Effector memory CD8-positive, alpha-beta T cell (primary cell): ENCODE data around the gene SRD5A1.
A peak's percentile ranks its signal among the peaks of the same experiment; 100 is the strongest.

ENCODE experiments used
- ATAC-seq: fragments of 150-1000 bp; cut with Tn5 transposase; replicated peaks from 2 replicates; pipeline ENCODE4 v1.10.0; 2021; ENCODE audit warnings: mild to moderate bottlenecking, moderate library complexity
- DNase-seq, 3 experiments: peaks; one replicate each; pipeline ENCODE4 v3.0.0; 2021
- H3K27ac Mint-ChIP-seq, 2 donors: one replicate each; pipeline ENCODE4 v1.8.0; 2022; ENCODE audit warnings: mild to moderate bottlenecking in 2 of 2, mixed read lengths in 2 of 2, moderate library complexity in 2 of 2
- H3K27me3 Mint-ChIP-seq, 2 donors: one replicate each; pipeline ENCODE4 v1.8.0; 2022; ENCODE audit warnings: mixed read lengths in 2 of 2
- H3K36me3 Mint-ChIP-seq: one replicate; pipeline ENCODE4 v1.8.0; 2022; ENCODE audit warnings: mild to moderate bottlenecking, moderate library complexity, mixed read lengths; ENCODE audit not compliant: insufficient read depth
- H3K4me1 Mint-ChIP-seq, 2 donors: one replicate each; pipeline ENCODE4 v1.8.0; 2022; ENCODE audit warnings: low read depth in 2 of 2, mixed read lengths in 2 of 2
- H3K4me3 Mint-ChIP-seq, 2 donors: one replicate each; pipeline ENCODE4 v1.8.0; 2022; ENCODE audit warnings: mild to moderate bottlenecking in 2 of 2, mixed read lengths in 2 of 2, moderate library complexity in 2 of 2
- H3K9me3 Mint-ChIP-seq, 2 donors: one replicate each; pipeline ENCODE4 v1.8.0; 2022; ENCODE audit warnings: mixed read lengths in 2 of 2
- total RNA-seq, 9 experiments: gene quantifications; one replicate each; lab custom pipeline; 2026; lab: John Stamatoyannopoulos, UW

Gene SRD5A1, protein sequence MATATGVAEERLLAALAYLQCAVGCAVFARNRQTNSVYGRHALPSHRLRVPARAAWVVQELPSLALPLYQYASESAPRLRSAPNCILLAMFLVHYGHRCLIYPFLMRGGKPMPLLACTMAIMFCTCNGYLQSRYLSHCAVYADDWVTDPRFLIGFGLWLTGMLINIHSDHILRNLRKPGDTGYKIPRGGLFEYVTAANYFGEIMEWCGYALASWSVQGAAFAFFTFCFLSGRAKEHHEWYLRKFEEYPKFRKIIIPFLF
- 3.4 to 18.1 (median 10.8) reads per million in 9 experiments for total RNA-seq

DNA sequence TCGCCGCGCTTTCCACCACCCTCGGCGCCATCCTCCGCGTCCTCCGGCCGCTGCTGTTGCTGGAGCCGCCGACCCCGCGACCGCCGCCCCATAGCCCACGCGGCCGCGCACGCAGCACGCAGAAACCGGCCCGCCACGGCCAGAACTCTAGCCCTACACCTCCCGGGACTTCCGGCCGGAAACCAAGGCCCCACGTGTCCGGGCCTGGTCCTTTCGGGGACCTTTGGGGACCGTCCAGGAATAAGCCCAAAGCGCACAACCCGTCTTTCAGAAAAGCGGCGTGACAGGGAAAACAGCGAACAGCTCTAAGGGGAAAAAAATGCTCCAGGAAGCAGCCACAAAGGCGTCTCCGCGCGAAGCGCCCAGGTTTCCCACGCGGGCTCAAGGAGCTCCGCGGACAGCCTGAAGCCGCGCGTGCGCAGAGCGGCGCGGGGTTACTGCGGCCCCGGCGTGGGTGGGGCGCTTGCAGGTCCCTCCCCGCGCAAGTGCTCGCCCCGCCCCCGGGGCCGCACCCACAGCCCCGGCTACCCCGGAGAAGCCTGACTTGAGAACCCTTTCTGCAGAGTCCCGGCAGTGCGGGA is at the start of gene SRD5A1, which contains the start of gene NSUN2:
SRD5A1 (plus strand) TSS at position 553 of the 581 bp plus-strand sequence. CDS start 137 bp downstream, outside the sequence.
NSUN2 (minus strand) TSS at position 157 of the 581 bp plus-strand sequence; CDS start at position 92, 65 bp downstream.
- DNase-seq = peak; percentile 87 to 93 (median 90)
- peaks cover 40 to 42% of the 10 kb centered on the region in 2 donors for H3K4me1 Mint-ChIP-seq
- H3K27ac Mint-ChIP-seq = peak within 1 kb of the TSS; percentile 97 to 98
- peak; percentile 83 for ATAC-seq
- H3K36me3 Mint-ChIP-seq = peaks cover 40% of the 10 kb centered on the region
- no peaks in the 10 kb centered on the region for H3K27me3 Mint-ChIP-seq
- H3K4me3 Mint-ChIP-seq = peak within 1 kb of the TSS; percentile 93
- H3K9me3 Mint-ChIP-seq = no peaks in the 10 kb centered on the region

DNA sequence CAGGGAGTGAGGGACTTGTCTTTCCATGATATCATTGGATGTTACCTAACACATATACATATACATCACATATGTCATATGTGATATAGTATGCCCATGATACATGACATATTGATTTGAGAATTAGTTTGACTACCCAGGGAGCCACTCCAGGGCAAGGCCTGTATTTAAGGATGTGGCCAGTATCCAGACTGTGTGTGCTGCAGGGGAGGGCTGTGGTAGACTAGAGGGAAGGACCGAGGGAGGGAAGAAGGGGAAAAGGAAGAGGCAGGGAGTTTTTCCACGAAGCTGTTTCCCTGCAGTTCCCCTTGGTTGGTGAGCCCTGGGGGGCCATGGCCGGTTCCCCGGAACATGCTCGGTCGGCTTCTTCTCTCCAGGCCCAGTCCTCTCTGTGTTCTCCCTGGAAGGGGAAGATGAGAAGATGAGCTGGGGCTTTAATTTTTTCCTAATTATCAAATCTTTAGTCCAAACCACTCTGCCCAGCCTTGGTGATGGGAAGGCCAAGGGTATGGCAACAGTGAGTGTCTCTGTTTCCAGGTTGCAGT is 49.1 kb upstream of the SRD5A1 start:
- H3K27ac Mint-ChIP-seq = no peak overlapping the region
- ATAC-seq (no peak), DNase-seq (no peak)
- H3K4me1 Mint-ChIP-seq = no peaks in the 10 kb centered on the region
- H3K27me3 Mint-ChIP-seq = peaks cover 43 to 75% of the 10 kb centered on the region in 2 donors
- no peaks in the 10 kb centered on the region for H3K36me3 Mint-ChIP-seq
- H3K4me3 Mint-ChIP-seq = no peak overlapping the region
- no peaks in the 10 kb centered on the region for H3K9me3 Mint-ChIP-seq

GRCh38 chr5:6584727-6585126 is 48.5 kb upstream of the SRD5A1 start:
- Mint-ChIP-seq H3K9me3 (no peaks in the 10 kb centered on the region), H3K4me3 (no peak overlapping the region), H3K27me3 (peaks cover 43 to 69% of the 10 kb centered on the region in 2 donors), H3K27ac (no peak overlapping the region), H3K4me1 (no peaks in the 10 kb centered on the region), H3K36me3 (no peaks in the 10 kb centered on the region)
- ATAC-seq = no peak
- no peak for DNase-seq

DNA sequence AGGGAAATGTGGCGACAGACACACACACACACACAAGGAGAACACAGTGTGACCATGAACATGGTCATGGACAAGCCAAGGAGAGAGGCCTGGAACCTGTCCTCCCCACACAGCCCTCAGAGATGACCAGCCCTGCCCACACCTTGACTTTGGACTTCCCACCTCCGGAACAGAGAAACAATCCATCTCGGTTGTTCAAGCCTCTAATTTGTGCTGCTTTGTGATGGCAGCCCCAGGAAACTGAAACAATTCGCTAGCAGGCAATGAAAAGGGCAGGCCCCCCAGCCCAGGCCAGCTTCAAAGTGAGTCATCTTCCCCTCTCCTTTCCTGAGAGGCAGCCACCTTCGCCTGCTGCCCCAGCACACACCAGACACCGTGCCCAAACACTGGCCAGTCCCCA is 48.1 kb upstream of the SRD5A1 start:
- no peak overlapping the region for H3K4me3 Mint-ChIP-seq

GRCh38 chr5:6585939-6586646 is 47.1 kb upstream of the SRD5A1 start:
- Mint-ChIP-seq H3K27me3 (peaks cover 34 to 57% of the 10 kb centered on the region in 2 donors), H3K36me3 (no peaks in the 10 kb centered on the region), H3K9me3 (no peaks in the 10 kb centered on the region), H3K27ac (no peak overlapping the region), H3K4me3 (no peak overlapping the region), H3K4me1 (no peaks in the 10 kb centered on the region)
- ATAC-seq (no peak), DNase-seq (no peak)

More for the DNA sequence above, 48.1 kb upstream of the SRD5A1 start:
- no peak for DNase-seq
- Mint-ChIP-seq H3K36me3 (no peaks in the 10 kb centered on the region), H3K4me1 (no peaks in the 10 kb centered on the region), H3K27me3 (peaks cover 38 to 65% of the 10 kb centered on the region in 2 donors), H3K9me3 (no peaks in the 10 kb centered on the region), H3K27ac (no peak overlapping the region)
- no peak for ATAC-seq

DNA sequence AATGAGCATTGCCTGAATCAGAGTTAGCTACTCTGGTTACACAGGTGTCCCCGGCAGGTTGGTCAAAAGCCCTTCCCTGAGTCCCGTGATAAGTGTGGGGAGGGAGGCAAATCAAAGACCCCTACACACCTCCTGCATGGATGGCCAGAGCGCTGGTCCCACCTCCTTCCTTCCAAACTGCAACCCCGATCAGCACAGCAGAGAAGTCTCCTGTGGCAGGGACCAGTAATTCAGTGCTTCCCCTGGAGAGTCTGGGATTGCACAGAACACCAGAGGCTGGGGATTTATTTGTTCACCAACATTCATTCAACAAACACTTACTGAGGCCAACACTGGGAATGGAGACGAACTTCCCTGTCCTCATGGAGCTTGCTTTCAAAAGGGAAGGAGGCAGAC is 46.6 kb upstream of the SRD5A1 start:
- DNase-seq (no peak), ATAC-seq (no peak)
- peaks cover 28 to 52% of the 10 kb centered on the region in 2 donors for H3K27me3 Mint-ChIP-seq
- H3K27ac Mint-ChIP-seq = no peak overlapping the region
- H3K36me3 Mint-ChIP-seq = no peaks in the 10 kb centered on the region
- H3K4me1 Mint-ChIP-seq = no peaks in the 10 kb centered on the region
- H3K9me3 Mint-ChIP-seq = no peaks in the 10 kb centered on the region
- H3K4me3 Mint-ChIP-seq = no peak overlapping the region

DNA sequence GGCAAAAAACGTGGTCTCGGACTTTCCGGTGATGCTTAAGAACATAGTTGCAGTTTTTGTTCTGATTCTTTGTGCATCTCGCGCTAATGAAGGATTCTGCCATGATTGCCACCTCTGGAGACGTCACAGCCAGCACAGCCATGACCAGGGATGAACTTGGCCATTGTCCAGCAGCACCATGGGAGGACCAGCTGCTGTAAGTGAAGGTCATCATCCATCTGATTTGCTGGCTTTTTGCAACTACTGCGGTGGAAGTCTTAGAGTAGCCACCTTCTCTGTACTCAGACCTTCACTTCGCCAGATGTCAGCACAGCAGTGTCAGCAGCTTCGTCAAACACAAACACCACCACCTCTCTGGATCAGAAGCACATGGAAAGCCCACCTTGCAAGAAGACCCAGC is 46.1 kb upstream of the SRD5A1 start:
- no peak overlapping the region for H3K4me3 Mint-ChIP-seq
- H3K27me3 Mint-ChIP-seq = peaks cover 23 to 46% of the 10 kb centered on the region in 2 donors
- DNase-seq (no peak), ATAC-seq (no peak)
- no peaks in the 10 kb centered on the region for H3K9me3 Mint-ChIP-seq
- H3K27ac Mint-ChIP-seq = no peak overlapping the region
- H3K36me3 Mint-ChIP-seq = no peaks in the 10 kb centered on the region
- no peaks in the 10 kb centered on the region for H3K4me1 Mint-ChIP-seq

GRCh38 chr5:6590581-6590980 is 42.7 kb upstream of the SRD5A1 start:
- H3K4me3 Mint-ChIP-seq = no peak overlapping the region
- H3K27ac Mint-ChIP-seq = no peak overlapping the region
- ATAC-seq (no peak), DNase-seq (no peak)
- peaks cover 0 to 17% of the 10 kb centered on the region in 2 donors for H3K27me3 Mint-ChIP-seq
- no peaks in the 10 kb centered on the region for H3K4me1 Mint-ChIP-seq
- no peaks in the 10 kb centered on the region for H3K9me3 Mint-ChIP-seq
- H3K36me3 Mint-ChIP-seq = no peaks in the 10 kb centered on the region

DNA sequence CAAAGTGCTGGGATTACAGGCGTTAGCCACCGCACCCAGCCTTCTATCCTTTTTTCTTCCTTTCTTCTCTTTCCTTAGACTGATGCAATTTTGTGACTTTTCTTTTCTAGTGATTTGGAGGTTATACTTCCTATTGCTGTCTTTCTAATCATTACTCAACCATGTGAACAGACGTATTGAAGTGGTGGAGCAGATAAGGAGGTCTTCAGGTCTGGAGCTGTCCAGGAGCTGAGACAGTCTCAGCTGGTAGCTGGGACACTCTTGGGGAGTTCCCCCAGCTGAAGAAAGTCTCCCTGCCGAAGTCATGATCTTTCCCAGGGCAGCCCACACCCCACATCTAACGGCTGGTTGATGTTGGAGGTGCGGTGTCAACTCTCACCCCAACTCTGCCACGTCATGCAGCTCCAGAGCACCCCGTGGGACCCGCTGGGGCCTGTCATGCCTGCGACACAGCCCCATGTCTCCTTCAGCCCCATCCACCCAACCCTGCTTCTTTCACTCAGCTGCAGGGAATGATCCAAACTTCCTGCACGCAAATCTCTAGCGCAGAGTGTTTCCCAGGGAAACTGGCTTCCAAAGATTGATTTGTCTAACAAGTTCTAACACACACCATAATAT is 41.5 kb upstream of the SRD5A1 start:
- Mint-ChIP-seq H3K9me3 (no peaks in the 10 kb centered on the region), H3K36me3 (no peaks in the 10 kb centered on the region), H3K27me3 (peaks cover 0 to 5% of the 10 kb centered on the region in 2 donors), H3K27ac (no peak overlapping the region), H3K4me3 (no peak overlapping the region), H3K4me1 (no peaks in the 10 kb centered on the region)
- DNase-seq = no peak
- ATAC-seq = no peak

GRCh38 chr5:6592601-6593000 is 40.6 kb upstream of the SRD5A1 start:
- ATAC-seq (no peak), DNase-seq (no peak)
- Mint-ChIP-seq H3K27me3 (no peaks in the 10 kb centered on the region), H3K4me1 (no peaks in the 10 kb centered on the region), H3K27ac (no peak overlapping the region), H3K9me3 (no peaks in the 10 kb centered on the region), H3K36me3 (no peaks in the 10 kb centered on the region), H3K4me3 (no peak overlapping the region)

GRCh38 chr5:6593148-6594016 is 39.9 kb upstream of the SRD5A1 start:
- H3K36me3 Mint-ChIP-seq = peaks cover 4% of the 10 kb centered on the region
- no peak overlapping the region for H3K27ac Mint-ChIP-seq
- no peaks in the 10 kb centered on the region for H3K4me1 Mint-ChIP-seq
- no peak for ATAC-seq
- H3K9me3 Mint-ChIP-seq = no peaks in the 10 kb centered on the region
- no peak overlapping the region for H3K4me3 Mint-ChIP-seq
- no peak for DNase-seq
- H3K27me3 Mint-ChIP-seq = no peaks in the 10 kb centered on the region

DNA sequence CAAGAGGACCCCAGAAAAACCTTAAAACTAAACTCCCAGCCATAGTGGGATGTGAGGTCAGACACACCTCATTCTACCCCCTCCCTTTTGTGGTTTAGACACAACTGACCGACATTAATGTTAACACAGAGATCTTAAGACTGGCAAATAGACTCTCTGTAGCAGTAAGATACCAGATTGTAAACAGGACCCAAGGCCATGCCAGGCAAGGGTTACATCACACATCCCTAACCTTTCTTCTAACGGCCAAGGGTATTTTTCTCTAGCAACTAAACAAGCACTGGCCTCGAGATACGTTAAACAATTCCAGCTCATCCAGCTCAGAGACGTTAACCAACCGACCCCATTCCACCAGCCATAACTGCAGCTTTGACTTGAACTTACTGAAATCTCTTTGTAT is 39.2 kb upstream of the SRD5A1 start:
- Mint-ChIP-seq H3K9me3 (no peaks in the 10 kb centered on the region), H3K4me1 (no peaks in the 10 kb centered on the region), H3K27me3 (no peaks in the 10 kb centered on the region), H3K36me3 (peaks cover 10% of the 10 kb centered on the region), H3K4me3 (no peak overlapping the region), H3K27ac (no peak overlapping the region)
- DNase-seq = no peak
- no peak for ATAC-seq
